NCI-H524 (cell line): Measurements from ENCODE around the gene FXYD5.

ENCODE experiments used
- DNase-seq, 2 experiments: peaks; one replicate each; lab custom pipeline; 2025; lab: John Stamatoyannopoulos, UW

The FXYD5 gene, protein sequence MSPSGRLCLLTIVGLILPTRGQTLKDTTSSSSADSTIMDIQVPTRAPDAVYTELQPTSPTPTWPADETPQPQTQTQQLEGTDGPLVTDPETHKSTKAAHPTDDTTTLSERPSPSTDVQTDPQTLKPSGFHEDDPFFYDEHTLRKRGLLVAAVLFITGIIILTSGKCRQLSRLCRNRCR

GRCh38 chr19:35154525-35155406 is at the start of gene FXYD5:
FXYD5 (plus strand) TSS chr19:35154735; CDS start chr19:35155551, 816 bp downstream.
- DNase-seq = peak in 1 of 2 experiments; percentile 32

GRCh38 chr19:35105047-35105410 is 49.5 kb upstream of the FXYD5 start:
- no peak for DNase-seq

GRCh38 chr19:35105411-35106290 is 48.9 kb upstream of the FXYD5 start:
- no peak for DNase-seq

DNA sequence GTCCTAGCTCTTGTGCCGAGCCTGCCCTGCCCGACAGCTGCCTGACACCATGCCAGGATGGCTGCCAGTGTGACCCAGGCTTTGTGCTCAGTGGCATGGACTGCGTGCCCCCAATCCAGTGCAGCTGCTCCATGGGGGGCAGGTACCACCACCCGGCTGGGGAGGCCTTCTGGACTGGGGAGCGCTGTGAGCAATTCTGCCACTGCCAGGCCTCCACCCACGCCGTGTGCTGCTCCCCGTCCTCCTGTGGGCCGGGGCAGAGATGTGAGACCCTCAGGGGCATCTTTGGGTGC is 48.3 kb upstream of the FXYD5 start:
- DNase-seq = no peak

GRCh38 chr19:35106898-35107541 is 47.5 kb upstream of the FXYD5 start:
- no peak for DNase-seq

- DNase-seq = no peak
Measured at GRCh38 chr19:35107545-35107944, 47.0 kb upstream of the FXYD5 start.

GRCh38 chr19:35108730-35109129 is 45.8 kb upstream of the FXYD5 start:
- no peak for DNase-seq

DNA sequence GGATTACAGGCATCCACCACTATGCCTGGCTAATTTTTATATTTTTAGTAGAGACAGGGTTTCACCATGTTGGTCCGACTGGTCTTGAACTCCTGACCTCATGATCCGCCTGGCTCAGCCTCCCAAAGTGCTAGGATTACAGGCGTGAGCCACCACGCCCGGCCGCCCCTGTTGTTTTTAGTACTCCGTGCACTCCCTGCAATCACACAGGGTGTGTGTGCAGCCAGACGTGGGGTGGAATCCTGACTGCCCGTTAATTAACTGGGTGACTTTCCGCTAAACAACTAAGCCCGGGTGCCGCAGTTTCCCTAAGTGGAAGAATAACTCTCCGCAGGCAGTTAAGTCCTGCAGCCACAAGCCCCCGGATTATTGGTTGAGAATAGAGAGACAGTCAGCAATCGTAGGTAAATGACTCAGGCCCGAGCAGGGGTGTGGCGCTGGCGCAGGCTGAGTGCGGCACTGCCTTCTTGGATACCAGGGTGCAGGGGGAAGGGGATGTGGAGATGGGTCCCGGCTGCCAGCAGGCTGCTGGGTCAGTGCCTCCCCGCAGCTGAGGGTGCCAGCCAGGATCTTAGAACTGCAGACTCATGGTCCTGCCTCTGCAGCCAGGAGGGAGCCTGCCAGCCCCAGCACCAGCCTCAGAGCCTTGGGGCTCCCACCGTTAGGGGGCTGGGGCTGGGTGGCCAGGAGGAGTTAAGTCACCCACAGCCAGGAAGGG is 45.0 kb upstream of the FXYD5 start:
- DNase-seq = no peak

- DNase-seq = no peak
Measured at GRCh38 chr19:35110974-35111373, 43.6 kb upstream of the FXYD5 start.

GRCh38 chr19:35112995-35113688 is 41.4 kb upstream of the FXYD5 start:
- DNase-seq = no peak

DNA sequence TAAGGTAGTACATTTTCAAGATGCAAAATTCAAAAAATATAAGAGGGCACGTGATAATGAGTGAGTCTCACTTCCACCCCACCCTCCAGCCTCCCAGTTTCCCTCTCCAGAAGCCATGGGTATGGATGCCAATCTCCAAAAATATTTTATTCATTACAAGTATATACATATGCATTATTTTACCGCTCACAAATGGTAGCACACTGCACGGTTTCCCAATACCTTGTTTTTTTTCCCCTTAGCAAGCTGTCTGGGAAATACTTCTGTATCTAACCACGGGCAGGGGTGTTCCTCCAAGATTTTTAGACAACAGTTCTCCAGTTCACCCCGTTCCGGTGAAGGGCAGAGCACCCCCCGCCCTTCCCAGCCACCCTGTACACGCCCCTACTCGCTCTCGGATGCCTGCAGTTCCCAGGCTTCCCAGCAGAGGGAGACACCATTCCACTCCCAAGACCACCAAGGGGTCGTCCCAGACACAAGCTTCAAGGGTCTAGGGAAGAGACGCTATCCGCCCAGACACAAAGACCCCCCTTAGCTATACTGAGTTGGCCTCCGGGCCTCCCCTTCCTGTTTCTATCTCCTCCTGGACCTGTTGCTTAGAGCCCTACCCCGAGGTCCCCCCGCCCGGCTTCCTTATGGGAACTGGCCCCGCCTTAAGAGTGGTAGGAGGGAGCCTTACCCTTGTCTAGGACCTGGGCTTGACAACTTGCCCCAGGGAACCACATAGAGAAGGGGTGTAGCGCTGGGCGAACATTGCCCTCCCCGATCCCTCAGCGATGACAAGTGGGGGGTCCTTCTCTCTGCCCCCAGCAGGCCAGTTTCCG is 40.0 kb upstream of the FXYD5 start:
- peak; percentile 53 to 73 for DNase-seq

DNA sequence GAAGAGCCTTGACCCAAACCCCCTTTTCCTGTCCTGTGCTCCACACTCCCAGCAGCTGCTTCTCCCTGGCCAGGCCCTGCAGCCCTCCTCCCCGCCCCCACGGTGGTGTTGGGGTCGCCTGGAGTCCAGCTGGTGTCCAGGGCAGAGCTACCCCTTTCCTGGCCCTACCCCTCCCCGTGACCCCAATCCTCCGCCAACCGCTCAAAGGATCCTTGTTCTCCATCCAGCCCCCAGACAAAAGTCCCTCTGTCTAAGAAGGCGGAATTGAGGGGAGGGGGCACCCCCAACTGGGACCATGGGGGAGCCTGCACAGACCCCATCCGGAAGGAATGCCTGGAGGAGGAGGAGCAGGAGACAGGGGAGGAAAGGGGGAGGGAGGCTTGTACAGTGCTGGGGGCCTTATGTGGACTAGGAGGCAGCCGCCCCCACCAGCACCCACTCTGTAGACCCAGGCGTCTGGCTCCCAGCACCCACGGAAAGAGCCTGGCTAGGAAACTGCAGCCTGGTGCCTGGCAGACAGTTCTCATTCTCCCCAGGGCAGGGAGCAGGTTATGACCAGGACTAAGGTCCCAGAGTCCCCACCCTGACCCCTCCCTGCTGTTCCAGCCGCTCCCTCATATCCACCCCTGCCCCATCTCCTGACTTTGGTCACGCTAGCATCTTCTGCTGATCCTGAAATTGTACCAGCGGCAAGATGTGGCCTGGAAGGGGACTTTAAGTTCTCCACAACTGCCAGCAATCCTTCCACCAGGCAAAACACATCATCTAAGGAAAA is 39.2 kb upstream of the FXYD5 start, which contains the start of gene FXYD3:
Gene FXYD3 (plus strand): TSS at position 647 of the 775 bp plus-strand sequence. CDS start 3,554 bp downstream, outside the sequence.
- no peak for DNase-seq

- DNase-seq = no peak
Measured at GRCh38 chr19:35116072-35116801, 38.3 kb upstream of the FXYD5 start.

- peak; percentile 89 to 94 for DNase-seq
Measured at GRCh38 chr19:35117116-35117515, 37.4 kb upstream of the FXYD5 start.

DNA sequence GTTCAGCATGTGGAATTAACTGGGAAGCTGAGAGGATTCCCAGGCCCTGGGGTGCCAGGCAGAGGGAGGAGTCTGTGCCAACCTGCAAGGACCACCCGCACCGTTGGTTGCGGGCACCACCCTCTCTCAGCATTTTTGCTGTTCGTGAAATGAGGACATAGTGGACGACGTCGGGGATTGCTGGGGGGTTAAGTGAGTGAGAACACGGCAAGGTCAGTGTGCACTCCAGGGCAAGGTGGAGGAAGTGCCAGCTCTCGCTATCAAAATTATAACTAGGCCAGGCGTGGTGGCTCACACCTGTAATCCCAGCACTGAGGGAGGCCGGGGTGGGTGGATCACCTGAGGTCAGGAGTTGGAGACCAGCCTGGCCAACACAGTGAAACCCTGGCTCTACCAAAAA is 36.7 kb upstream of the FXYD5 start:
- DNase-seq = no peak

- DNase-seq = no peak
Measured at GRCh38 chr19:35118268-35119020, 36.1 kb upstream of the FXYD5 start.

GRCh38 chr19:35119091-35119490 is 35.4 kb upstream of the FXYD5 start:
- no peak for DNase-seq
